B cell (primary cell): Measurements from ENCODE around the gene FNDC10. TPM values are rescaled to one million over a fixed set of nuclear protein-coding genes. Genes with fewer than 3 reads are reported as not detected.

Source experiments
- ATAC-seq: fragments of 200-7000 bp; cut with Tn5 transposase; one replicate; pipeline ENCODE4 v1.10.0; 2021; ENCODE audit warnings: low read depth, mild to moderate bottlenecking, moderate number of reproducible peaks, moderate library complexity
- CTCF ChIA-PET: fragments of 350-600 bp; sonication (Branson Sonifier 250); formaldehyde crosslinking; loops from one replicate; lab custom pipeline; 2021; ENCODE audit warnings: antibody characterized with exemption, inconsistent platforms; lab: Charles Lee
- POLR2A ChIA-PET: fragments of 350-600 bp; sonication (Branson Sonifier 250); formaldehyde crosslinking; loops from one replicate; lab custom pipeline; 2021; ENCODE audit warnings: antibody characterized with exemption; lab: Charles Lee
- DNase-seq: peaks from one replicate; pipeline ENCODE4 v3.0.0; 2013
- H2AFZ ChIP-seq: 2 replicates; pipeline ENCODE4 v1.6.1; 2012; ENCODE audit warnings: mild to moderate bottlenecking, low read depth, low read length; ENCODE audit not compliant: insufficient read depth, poor library complexity, severe bottlenecking
- H3K27ac ChIP-seq, 2 donors: 1 replicate in 1 of 2; 2 replicates in 1 of 2; pipeline ENCODE4 v1.5.1; 2012 to 2013; ENCODE audit warnings: low read length in 2 of 2, mild to moderate bottlenecking in 2 of 2, moderate library complexity in 1 of 2
- H3K27me3 ChIP-seq, 4 experiments: fragments of 200-600 bp in 1 of 4; sonication (generic) in 1 of 4; replicated peaks in 1 of 4; 1 replicate in 2 of 4; 2 replicates in 2 of 4; pipeline versions ENCODE4 v1.6.1 to v1.7.0; 2013 to 2016; ENCODE audit warnings: low read length in 3 of 4, mild to moderate bottlenecking in 2 of 4, mixed read lengths in 1 of 4, moderate library complexity in 1 of 4; ENCODE audit not compliant: insufficient read depth in 4 of 4, control insufficient read depth in 3 of 4; ENCODE audit errors: control extremely low read depth in 1 of 4
- H3K36me3 ChIP-seq, 2 experiments: replicated peaks in 1 of 2; 1 replicate in 1 of 2; 2 replicates in 1 of 2; pipeline versions ENCODE4 v1.6.1 to v1.7.1; 2013; ENCODE audit warnings: low read length in 1 of 2; ENCODE audit not compliant: insufficient read depth in 2 of 2, control insufficient read depth in 1 of 2; ENCODE audit errors: control extremely low read depth in 1 of 2, extremely low read depth in 1 of 2
- H3K4me1 ChIP-seq, 2 donors: fragments of 200-600 bp in 1 of 2; sonication (generic) in 1 of 2; 1 replicate in 1 of 2; 2 replicates in 1 of 2; pipeline versions ENCODE4 v1.5.1 to v1.6.1; 2013 to 2017; ENCODE audit warnings: low read length in 2 of 2; ENCODE audit not compliant: control insufficient read depth in 2 of 2, insufficient read depth in 2 of 2
- H3K4me2 ChIP-seq: replicated peaks from 2 replicates; pipeline ENCODE3; 2012; ENCODE audit warnings: mild to moderate bottlenecking, low read depth, low read length; ENCODE audit not compliant: poor library complexity, severe bottlenecking
- H3K4me3 ChIP-seq, 5 experiments: fragments of 200-600 bp in 1 of 5; sonication (generic) in 1 of 5; 1 replicate in 3 of 5; 2 replicates in 2 of 5; pipeline versions ENCODE4 v1.5.1 to v1.7.0; 2011 to 2016; ENCODE audit warnings: low read length in 4 of 5, mild to moderate bottlenecking in 4 of 5, low read depth in 2 of 5, control low read depth in 1 of 5, moderate library complexity in 1 of 5; ENCODE audit not compliant: insufficient read depth in 1 of 5; ENCODE audit errors: control extremely low read depth in 1 of 5, extremely low read depth in 1 of 5
- H3K79me2 ChIP-seq: fragments of 200-600 bp; sonication (generic); one replicate; pipeline ENCODE4 v1.6.0; 2016; ENCODE audit warnings: low read length; ENCODE audit not compliant: control insufficient read depth, insufficient read depth
- H3K9ac ChIP-seq: fragments of 200-600 bp; sonication (generic); 2 replicates; pipeline ENCODE4 v1.6.1; 2017; ENCODE audit warnings: mild to moderate bottlenecking, low read length, moderate library complexity
- H3K9me3 ChIP-seq, 3 donors: one replicate each; pipeline versions ENCODE4 v1.6.1 to v1.7.1; 2013; ENCODE audit warnings: low read length in 2 of 3; ENCODE audit not compliant: control insufficient read depth in 2 of 3, insufficient read depth in 1 of 3; ENCODE audit errors: control extremely low read depth in 1 of 3
- H4K20me1 ChIP-seq: 2 replicates; pipeline ENCODE4 v1.6.0; 2012; ENCODE audit warnings: mild to moderate bottlenecking, low read length; ENCODE audit not compliant: insufficient read depth, control insufficient read depth, poor library complexity, severe bottlenecking
- H3K27ac Mint-ChIP-seq: one replicate; pipeline ENCODE4 v1.8.0; 2021; ENCODE audit warnings: mixed read lengths
- H3K27me3 Mint-ChIP-seq: one replicate; pipeline ENCODE4 v1.8.0; 2021; ENCODE audit warnings: mixed read lengths
- H3K4me1 Mint-ChIP-seq: one replicate; pipeline ENCODE4 v1.8.0; 2021; ENCODE audit warnings: mixed read lengths
- H3K4me3 Mint-ChIP-seq: one replicate; pipeline ENCODE4 v1.8.0; 2021; ENCODE audit warnings: mixed read lengths
- H3K9me3 Mint-ChIP-seq: one replicate; pipeline ENCODE4 v1.8.0; 2022; ENCODE audit warnings: mixed read lengths; ENCODE audit not compliant: insufficient read depth
- CTCF ChIP-seq: fragments of 200-600 bp; IDR thresholded peaks from one replicate; pipeline ENCODE4 v1.8.0; 2022; ENCODE audit warnings: antibody characterized with exemption, mild to moderate bottlenecking
- EZH2 ChIP-seq: IDR thresholded peaks from 2 replicates; pipeline ENCODE4 v1.6.1; 2012; ENCODE audit warnings: borderline replicate concordance, low read depth, mild to moderate bottlenecking, moderate library complexity, low read length; ENCODE audit not compliant: insufficient read depth, poor library complexity, severe bottlenecking
- WGBS: methylation state at CpG from one replicate; pipeline ENCODE4 v1.1.5; 2013; ENCODE audit warnings: missing lambda C conversion rate; ENCODE audit not compliant: insufficient coverage; 5-methylcytosine and 5-hydroxymethylcytosine counted together
- intact Hi-C: fragments of 100-400 bp; cut with micrococcal nuclease; formaldehyde crosslinking; loops from one replicate; pipeline ENCODE4 v1.10.0; 2022
- polyA plus RNA-seq: library from polyadenylated mRNA; depleted of rRNA; stranded (reverse); fragments of >200 nt; gene quantifications from 2 replicates; pipeline ENCODE4 v1.2.3, GENCODE V29; 2012
- total RNA-seq, 2 donors: library from RNA; stranded (reverse); fragments of 120-200 nt in 1 of 2; gene quantifications; 1 replicate in 1 of 2; 2 replicates in 1 of 2; pipeline versions ENCODE4 v1.2.3 to v1.2.4, GENCODE V29; 2013 to 2022

Gene FNDC10
- total and polyA plus RNA-seq, 2 donors (not counting 1 experiment from before 2014, with no cell fraction given), result 1.4 TPM

GRCh38 chr1:1562556-1563195 lies 37.3 kb downstream of the FNDC10 start:
- H3K79me2 ChIP-seq, result peaks cover 79% of the 10 kb centered on the region
- no peaks in the 10 kb centered on the region for H3K27me3 Mint-ChIP-seq
- peaks cover 23% of the 10 kb centered on the region for H3K4me1 Mint-ChIP-seq

More at GRCh38 chr1:1562556-1563195, 37.3 kb downstream of the FNDC10 start:
- Histone ChIP-seq H3K4me3 (no peak overlapping the region), H4K20me1 (peaks cover 78% of the 10 kb centered on the region), H2AFZ (no peak overlapping the region), H3K27ac (no peak overlapping the region), H3K9ac (no peak overlapping the region), H3K36me3 (peaks cover 0 to 49% of the 10 kb centered on the region in 2 experiments), H3K27me3 (no peaks in the 10 kb centered on the region), H3K4me2 (no peak overlapping the region), H3K9me3 (no peaks in the 10 kb centered on the region), H3K4me1 (peaks cover 0 to 6% of the 10 kb centered on the region in 2 donors)
- peak overlapping the region; percentile 37 for H3K27ac Mint-ChIP-seq
- H3K4me3 Mint-ChIP-seq, result no peak overlapping the region
- CTCF ChIA-PET, result no interaction called here
- no peaks in the 10 kb centered on the region for H3K9me3 Mint-ChIP-seq
- intact Hi-C loops, result no loop called here
- TF ChIP-seq EZH2 (no peak), CTCF (no peak)
- POLR2A ChIA-PET, result no interaction called here
- DNase-seq, result no peak
- WGBS, result 93% methylated on average over 19 of the region's 21 CpGs
- ATAC-seq, result no peak
